ENCODE results near the gene ACTC1. TPM values are rescaled to one million over a fixed set of nuclear protein-coding genes. Genes with fewer than 3 reads are reported as not detected.

Gene ACTC1
- total and polyA plus RNA-seq, 2 of the 13 experiments (the other 11 are each of a cell fraction or from before 2014, with no cell fraction given), result not detected

- TF ChIP-seq, protein P1, sequence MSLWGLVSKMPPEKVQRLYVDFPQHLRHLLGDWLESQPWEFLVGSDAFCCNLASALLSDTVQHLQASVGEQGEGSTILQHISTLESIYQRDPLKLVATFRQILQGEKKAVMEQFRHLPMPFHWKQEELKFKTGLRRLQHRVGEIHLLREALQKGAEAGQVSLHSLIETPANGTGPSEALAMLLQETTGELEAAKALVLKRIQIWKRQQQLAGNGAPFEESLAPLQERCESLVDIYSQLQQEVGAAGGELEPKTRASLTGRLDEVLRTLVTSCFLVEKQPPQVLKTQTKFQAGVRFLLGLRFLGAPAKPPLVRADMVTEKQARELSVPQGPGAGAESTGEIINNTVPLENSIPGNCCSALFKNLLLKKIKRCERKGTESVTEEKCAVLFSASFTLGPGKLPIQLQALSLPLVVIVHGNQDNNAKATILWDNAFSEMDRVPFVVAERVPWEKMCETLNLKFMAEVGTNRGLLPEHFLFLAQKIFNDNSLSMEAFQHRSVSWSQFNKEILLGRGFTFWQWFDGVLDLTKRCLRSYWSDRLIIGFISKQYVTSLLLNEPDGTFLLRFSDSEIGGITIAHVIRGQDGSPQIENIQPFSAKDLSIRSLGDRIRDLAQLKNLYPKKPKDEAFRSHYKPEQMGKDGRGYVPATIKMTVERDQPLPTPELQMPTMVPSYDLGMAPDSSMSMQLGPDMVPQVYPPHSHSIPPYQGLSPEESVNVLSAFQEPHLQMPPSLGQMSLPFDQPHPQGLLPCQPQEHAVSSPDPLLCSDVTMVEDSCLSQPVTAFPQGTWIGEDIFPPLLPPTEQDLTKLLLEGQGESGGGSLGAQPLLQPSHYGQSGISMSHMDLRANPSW (CRISPR knock-in tag; IDR thresholded peaks at IDR 0.05; ENCODE audit: borderline replicate concordance), result no peak
- TF ChIP-seq ZNF747 (CRISPR knock-in tag; IDR thresholded peaks at IDR 0.05; ENCODE audit: borderline replicate concordance) (no peak), ZSCAN9 (CRISPR knock-in tag; IDR thresholded peaks at IDR 0.05; ENCODE audit: borderline replicate concordance) (0 out of 2 replicates have a peak, but pooled peaks have one; percentile 39), KLF16 (CRISPR knock-in tag; IDR thresholded peaks at IDR 0.05) (no peak), HNRNPLL (IDR thresholded peaks at IDR 0.05; ENCODE audit: low read depth, low read length, poor library complexity, severe bottlenecking) (no peak), KDM3A (CRISPR knock-in tag; IDR thresholded peaks at IDR 0.05; ENCODE audit: low read depth) (no peak), SNAI1 (CRISPR knock-in tag; IDR thresholded peaks at IDR 0.05; ENCODE audit: borderline replicate concordance) (no peak), ZNF264 (CRISPR knock-in tag; IDR thresholded peaks at IDR 0.05) (no peak), ZNF318 (CRISPR knock-in tag; IDR thresholded peaks at IDR 0.05) (no peak), ZNF790 (CRISPR knock-in tag; IDR thresholded peaks at IDR 0.05; ENCODE audit: borderline replicate concordance) (no peak), ZNF331 (CRISPR knock-in tag; IDR thresholded peaks at IDR 0.05) (no peak), TMF1 (CRISPR knock-in tag; IDR thresholded peaks at IDR 0.05; ENCODE audit: low read depth) (no peak), TSC22D2 (CRISPR knock-in tag; IDR thresholded peaks at IDR 0.05; ENCODE audit: borderline replicate concordance) (0 out of 2 replicates have a peak, but pooled peaks have one; percentile 33)
- TF ChIP-seq, protein P2, sequence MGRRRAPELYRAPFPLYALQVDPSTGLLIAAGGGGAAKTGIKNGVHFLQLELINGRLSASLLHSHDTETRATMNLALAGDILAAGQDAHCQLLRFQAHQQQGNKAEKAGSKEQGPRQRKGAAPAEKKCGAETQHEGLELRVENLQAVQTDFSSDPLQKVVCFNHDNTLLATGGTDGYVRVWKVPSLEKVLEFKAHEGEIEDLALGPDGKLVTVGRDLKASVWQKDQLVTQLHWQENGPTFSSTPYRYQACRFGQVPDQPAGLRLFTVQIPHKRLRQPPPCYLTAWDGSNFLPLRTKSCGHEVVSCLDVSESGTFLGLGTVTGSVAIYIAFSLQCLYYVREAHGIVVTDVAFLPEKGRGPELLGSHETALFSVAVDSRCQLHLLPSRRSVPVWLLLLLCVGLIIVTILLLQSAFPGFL (CRISPR knock-in tag; IDR thresholded peaks at IDR 0.05), result no peak
- TF ChIP-seq, protein P3, sequence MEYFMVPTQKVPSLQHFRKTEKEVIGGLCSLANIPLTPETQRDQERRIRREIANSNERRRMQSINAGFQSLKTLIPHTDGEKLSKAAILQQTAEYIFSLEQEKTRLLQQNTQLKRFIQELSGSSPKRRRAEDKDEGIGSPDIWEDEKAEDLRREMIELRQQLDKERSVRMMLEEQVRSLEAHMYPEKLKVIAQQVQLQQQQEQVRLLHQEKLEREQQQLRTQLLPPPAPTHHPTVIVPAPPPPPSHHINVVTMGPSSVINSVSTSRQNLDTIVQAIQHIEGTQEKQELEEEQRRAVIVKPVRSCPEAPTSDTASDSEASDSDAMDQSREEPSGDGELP (IDR thresholded peaks at IDR 0.05; ENCODE audit: borderline replicate concordance, low read depth), result no peak
Observed at GRCh38 chr15:34753236-34753894, 42.0 kb downstream of the ACTC1 start (continued).

All from HepG2 (cell line).